ENCODE measurements around the gene CMTM4.
"Not testable (repeated sequence)": the region's sequence is repeated elsewhere in the genome, so short reads cannot be mapped to it uniquely, and the experiment has no call there.

CMTM4 gene

DNA sequence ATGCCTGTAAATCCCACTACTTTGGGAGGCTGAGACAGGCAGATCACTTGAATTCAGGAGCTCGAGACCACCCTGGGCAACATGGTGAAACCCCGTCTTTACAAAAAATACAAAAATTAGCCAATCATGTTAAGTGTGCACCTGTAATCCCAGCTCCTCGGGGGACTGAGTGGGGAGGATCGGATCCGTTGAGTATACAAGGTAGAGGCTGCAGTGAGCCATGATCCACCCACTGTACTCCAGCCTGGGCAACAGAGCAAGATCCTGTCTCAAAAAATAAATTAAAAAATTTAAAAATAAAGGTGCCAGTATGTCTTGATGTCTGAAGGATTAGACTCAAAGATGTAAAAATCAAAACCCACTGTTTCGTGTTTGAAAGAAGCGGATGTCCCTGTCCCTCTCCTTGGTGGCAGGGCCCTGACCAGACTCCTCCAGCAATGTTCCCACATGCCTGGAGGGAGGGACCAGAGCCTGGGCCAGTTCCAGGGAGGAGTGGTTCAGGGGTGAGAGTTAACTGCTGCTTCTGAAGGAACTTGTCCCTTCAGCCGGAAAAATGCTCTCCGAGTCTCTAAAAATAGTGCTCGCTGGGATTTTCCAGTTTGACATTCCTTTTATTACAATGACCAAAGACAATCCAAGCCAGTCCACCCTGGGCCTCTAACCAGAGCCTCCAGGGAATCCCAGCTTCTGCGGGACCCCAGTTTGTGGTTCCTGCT, 9.4 kb upstream of the CMTM4 start:
- no peak for DNase-seq (ENCODE audit: low spot score)

GRCh38 chr16:66703406-66704215, 7.1 kb upstream of the CMTM4 start:
- DNase-seq (ENCODE audit: low spot score) = peak; percentile 91

DNA sequence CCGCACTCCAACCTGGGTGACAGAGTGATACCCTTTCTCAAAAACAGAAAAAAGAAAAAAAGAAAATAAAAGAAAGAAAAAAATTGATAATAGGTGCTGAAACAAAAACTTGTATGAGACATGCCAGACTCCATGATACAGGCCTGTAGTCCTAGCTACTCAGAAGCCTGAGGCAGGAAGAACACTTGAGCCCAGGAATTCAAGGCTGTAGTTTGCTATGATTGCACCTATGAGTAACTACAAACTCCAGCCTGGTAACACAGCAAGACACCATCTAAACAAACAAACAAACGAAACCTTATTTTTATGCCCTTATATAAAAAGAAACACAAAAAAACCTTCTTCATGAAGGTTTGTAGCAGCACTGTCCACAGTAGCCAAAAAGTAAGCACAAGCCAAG, 5.0 kb upstream of the CMTM4 start:
- DNase-seq (ENCODE audit: low spot score) = no peak

GRCh38 chr16:66701026-66701425, 4.5 kb upstream of the CMTM4 start:
- DNase-seq (ENCODE audit: low spot score) = no peak

DNA sequence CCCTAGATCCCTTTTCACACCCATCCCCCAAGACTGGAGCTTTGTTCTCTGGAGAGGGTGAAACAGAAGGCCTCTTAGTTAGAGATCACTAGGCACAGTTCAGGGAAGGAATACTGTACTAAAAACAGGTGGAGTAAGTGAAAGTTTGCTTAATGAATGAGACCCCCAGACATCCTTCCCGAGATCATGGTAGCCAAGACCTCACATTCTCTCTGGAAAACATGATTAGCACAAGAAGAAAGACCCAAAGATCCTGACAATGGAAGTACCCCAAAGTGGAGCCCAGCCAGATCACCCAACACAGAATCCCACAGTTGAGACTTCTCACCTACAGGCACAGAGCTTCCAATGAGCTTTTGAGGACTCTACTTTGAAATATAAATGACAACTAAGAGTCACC, 3.4 kb upstream of the CMTM4 start:
- no peak for DNase-seq (ENCODE audit: low spot score)

DNA sequence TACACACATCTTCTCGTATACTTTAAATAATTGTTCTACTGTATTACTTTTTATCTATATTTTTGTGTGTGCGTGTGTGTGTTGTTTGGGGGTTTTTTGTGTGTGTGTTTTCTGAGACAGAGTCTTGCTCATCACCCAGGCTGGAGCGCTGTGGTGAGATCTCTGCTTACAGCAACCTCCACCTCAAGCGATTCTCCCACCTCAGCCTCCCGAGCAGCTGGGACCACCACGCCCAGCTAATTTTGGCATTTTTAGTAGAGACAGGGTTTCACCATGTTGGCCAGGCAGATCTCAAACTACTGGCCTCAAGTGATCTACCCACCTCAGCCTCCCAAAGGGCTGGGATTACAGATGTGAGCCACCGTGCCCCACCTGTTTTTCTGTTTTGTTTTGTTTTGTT, 1.5 kb upstream of the CMTM4 start:
- no peak for DNase-seq (ENCODE audit: low spot score)

DNA sequence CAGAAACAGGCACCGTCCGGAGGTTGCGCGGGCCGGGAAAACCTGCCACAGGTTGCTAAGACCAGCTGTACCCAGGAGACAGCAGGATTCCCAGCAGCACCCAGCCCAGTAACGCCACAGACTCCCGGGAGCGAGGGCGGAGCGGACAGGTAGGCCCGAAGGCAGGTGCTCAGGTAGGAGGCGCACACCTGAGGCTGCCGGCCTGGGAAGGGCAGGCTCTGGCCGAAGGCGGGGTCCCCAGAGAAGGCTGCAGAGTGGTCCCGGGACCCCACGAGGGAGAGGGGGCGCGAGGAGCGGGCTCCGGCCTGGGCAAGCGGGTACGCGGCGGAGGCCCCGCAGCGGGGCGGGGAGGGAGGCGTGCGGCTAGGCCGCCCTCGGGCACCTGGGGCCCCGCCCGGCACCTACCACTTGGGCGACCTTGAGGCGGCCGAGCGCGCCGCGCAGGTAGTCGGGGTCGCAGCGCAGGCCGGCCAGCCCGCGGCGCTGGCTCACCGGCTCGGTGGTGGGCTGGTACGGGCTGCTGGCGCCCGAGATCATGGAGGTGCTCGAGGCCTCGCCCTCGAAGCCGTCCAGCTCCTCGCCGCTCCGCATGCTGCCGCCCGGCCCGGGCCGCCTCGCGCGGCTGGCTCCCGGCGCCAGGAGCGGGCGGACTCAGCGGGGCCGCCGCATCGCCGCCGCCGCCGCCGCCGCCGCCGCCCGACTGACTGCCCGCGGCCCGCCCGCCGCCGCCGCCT, 441 bp downstream of the CMTM4 start:
- no peak for DNase-seq (ENCODE audit: low spot score)

DNA sequence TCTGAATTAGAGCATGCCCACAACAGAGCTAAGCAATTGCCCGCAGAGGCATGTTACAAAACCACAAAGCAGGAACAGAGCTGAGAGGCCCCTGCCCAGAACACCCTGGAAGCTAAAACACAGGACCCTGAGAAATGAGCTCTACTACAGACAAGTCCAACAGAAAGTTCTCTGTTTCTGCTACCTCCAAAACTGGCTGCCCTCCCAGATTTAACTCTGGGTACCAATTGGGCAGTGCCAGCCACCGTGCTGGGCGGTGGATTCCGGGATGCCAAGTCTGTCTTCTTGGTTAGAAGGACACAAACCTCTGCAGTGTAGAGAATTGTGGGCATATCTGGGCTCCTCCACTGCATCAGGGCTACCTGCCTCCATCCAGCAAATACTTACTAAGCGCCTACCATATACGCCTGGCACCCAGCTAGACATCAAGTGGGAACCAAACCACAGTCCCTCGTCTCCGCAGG, 1.0 kb downstream of the CMTM4 start:
- DNase-seq (ENCODE audit: low spot score) = no peak

DNA sequence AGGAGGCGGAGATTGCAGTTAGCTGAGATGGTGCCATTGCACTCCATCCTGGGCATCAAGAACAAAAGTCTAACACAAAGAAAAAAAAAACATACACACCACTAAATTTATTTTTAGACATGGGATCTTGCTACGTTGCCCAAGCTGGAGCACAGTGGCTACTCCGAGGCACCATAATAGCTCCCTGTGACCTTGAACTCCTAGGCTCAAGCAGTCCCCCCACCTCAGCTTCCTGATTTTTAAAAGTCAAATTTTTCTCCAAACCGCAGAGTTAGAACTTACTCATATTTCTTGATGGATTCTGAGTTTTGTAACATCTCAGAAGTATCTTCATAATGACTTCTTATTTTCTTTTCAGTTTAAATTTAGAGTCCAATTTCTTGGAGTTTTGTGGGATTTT, 3.4 kb downstream of the CMTM4 start:
- DNase-seq (ENCODE audit: low spot score) = no peak

- no peak for DNase-seq (ENCODE audit: low spot score)
Measured at GRCh38 chr16:66692341-66692740, 4.2 kb downstream of the CMTM4 start.

GRCh38 chr16:66691234-66691633, 5.3 kb downstream of the CMTM4 start:
- no peak for DNase-seq (ENCODE audit: low spot score)

GRCh38 chr16:66690106-66690847, 6.3 kb downstream of the CMTM4 start:
- DNase-seq (ENCODE audit: low spot score) = no peak

GRCh38 chr16:66689282-66689681, 7.3 kb downstream of the CMTM4 start:
- DNase-seq (ENCODE audit: low spot score) = no peak

DNA sequence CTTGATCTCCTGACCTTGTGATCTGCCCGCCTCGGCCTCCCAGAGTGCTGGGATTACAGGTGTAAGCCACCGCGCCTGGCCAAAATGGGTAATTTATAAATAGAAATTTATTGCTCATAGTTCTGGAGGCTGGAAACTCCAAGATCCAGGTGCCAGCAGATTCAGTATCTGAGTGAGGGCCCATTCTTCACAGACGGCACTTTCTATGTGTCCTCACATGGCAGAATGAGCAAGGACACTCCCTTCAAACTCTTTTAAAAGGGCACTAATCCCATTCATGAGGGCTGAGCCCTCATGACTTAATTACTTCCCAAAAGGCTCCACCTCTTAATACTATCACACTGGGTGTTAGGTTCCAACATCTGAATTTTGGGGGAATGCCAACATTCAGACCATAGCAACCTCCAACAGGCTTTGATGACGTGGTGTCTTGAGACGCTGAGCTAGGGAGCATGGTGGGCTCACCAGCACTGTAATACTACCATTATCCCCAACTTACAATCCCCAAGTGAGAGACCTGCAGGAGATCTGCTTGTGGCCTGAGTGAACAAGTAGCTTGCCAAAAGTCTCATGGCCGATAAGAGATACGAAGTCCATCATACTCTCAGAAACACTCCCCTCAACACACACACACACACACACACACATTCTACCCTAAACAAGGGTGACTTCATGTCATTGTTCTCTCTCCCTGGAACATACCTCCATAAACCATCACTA, 8.5 kb downstream of the CMTM4 start:
- DNase-seq (ENCODE audit: low spot score) = no peak

GRCh38 chr16:66685501-66686115, 10.9 kb downstream of the CMTM4 start:
- DNase-seq (ENCODE audit: low spot score) = not testable (repeated sequence)

DNA sequence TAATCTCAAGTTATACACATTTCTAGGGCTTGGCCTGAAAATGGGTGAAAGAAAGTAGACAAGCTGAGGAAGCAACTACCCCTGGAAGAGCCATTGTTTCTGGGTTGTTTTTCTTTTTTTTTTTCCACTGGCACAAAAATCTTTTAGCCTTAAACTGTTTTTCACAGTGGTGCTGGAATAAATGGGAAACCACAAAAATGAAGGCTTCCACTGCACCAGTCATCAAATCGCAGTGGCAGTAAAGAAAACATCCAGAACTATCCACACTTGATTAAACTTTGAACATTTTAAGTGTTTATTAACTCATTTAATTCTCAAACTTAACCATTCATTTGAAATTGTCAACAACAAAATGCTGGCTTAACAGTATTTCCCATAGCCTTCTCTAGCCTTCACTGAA, 14.3 kb downstream of the CMTM4 start:
- no peak for DNase-seq (ENCODE audit: low spot score)

DNA sequence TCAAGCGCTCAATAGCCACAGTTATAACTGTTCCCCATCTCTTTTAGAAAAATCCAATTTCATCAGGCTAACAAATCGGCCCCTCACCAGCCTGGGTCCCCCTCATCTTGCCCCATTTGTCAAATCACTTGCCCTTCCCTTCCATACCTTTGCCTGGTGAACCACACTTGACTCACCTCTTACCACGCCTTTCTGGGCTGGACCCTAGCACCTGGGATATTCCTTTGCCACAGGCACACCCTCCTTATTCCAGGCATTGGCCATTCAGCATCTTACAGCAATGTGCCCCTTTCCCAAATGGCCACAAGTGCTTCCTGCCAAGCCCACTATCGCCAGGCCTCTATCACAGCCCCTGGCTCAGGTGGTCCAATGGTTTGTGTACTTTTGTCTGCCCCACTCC, 14.9 kb downstream of the CMTM4 start:
- no peak for DNase-seq (ENCODE audit: low spot score)

DNA sequence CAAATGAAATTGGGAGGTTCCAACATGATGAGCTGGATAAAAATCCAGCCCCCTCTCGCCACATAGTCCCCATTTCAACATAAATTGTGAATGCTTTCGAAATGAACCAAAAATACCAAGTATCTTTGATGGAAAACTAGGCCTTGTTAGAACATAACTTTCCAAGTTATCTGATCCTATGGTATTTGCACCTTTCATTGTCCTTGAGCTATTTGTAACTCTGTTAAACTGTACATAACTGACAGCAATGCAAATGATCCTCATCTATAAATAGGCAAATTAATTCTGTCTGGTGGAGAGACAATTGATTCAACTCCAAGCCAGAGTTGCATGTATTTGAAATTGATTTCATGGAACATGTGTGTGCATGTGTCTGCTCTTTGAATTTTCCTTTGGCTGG, 18.2 kb downstream of the CMTM4 start:
- no peak for DNase-seq (ENCODE audit: low spot score)

DNA sequence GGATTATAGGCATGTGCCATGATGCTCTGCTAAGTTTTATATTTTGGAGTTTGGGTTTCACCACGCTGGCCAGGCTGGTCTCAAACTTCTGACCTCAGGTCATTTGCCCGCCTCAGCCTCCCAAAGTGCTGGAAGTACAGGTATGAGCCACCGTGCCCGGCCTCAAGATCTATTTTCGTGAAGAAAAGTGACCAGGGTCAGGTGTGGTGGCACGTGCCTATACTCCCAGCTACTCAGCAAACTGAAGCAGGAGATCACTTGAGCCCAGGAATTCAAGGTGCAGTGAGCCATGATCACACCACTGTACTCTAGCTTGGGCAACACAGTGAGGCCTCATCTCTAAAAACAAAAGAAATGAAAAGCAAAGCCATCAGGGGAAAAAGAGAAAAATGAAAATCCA, 18.7 kb downstream of the CMTM4 start:
- no peak for DNase-seq (ENCODE audit: low spot score)

DNA sequence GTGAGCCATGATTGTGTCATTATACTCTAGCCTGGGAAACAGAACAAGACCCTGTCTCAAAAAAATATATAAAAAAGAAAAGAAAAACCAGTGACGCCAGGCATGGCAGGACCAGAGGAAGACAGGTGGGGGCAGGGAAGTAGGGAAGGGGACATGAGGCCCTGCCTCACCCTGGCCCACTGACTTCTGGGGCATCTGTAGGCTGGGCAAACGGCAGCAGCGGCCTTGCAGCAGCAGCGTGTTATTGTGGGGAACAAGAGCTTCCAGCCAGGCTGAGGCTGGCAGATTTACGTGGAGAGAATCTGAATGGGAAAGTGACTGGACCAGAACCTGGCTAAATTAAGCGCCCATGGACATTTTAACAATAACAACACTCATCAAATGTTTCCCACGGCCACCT, 19.4 kb downstream of the CMTM4 start:
- no peak for DNase-seq (ENCODE audit: low spot score)

GRCh38 chr16:66676599-66676998, 19.9 kb downstream of the CMTM4 start:
- no peak for DNase-seq (ENCODE audit: low spot score)

Measured in SK-N-DZ (cell line).